Natural killer cell (primary cell): ENCODE measurements around the gene PTPN6. TPM values are rescaled to one million over a fixed set of nuclear protein-coding genes. Genes with fewer than 3 reads are reported as not detected.

Experiments used
- ATAC-seq, 3 donors: fragments of 150-1000 bp in 2 of 3; fragments of 200-7000 bp in 1 of 3; cut with Tn5 transposase; 1 replicate in 1 of 3; 2 replicates in 2 of 3; pipeline ENCODE4 v1.10.0; 2021; ENCODE audit warnings: mild to moderate bottlenecking in 2 of 3, moderate library complexity in 2 of 3
- DNase-seq, 2 donors: peaks; one replicate each; pipeline versions ENCODE4 v3.0.0 to v3.0.0-alpha.2; 2013 to 2021; ENCODE audit warnings: mixed read lengths in 1 of 2
- H3K27ac ChIP-seq: one replicate; pipeline ENCODE4 v1.5.1; 2013; ENCODE audit warnings: mild to moderate bottlenecking, low read length
- H3K27me3 ChIP-seq: one replicate; pipeline ENCODE4 v1.6.1; 2013; ENCODE audit warnings: low read length; ENCODE audit not compliant: control insufficient read depth, insufficient read depth
- H3K36me3 ChIP-seq: one replicate; pipeline ENCODE4 v1.6.1; 2013; ENCODE audit warnings: low read length; ENCODE audit not compliant: control insufficient read depth, insufficient read depth
- H3K4me1 ChIP-seq: one replicate; pipeline ENCODE4 v1.6.1; 2013; ENCODE audit warnings: low read length; ENCODE audit not compliant: control insufficient read depth, insufficient read depth
- H3K4me3 ChIP-seq: one replicate; pipeline ENCODE4 v1.5.1; 2013; ENCODE audit warnings: low read length
- H3K9me3 ChIP-seq: one replicate; pipeline ENCODE4 v1.6.1; 2013; ENCODE audit warnings: low read length; ENCODE audit not compliant: control insufficient read depth, insufficient read depth
- H3K27ac Mint-ChIP-seq, 2 donors: one replicate each; pipeline ENCODE4 v1.8.0; 2022; ENCODE audit warnings: mild to moderate bottlenecking in 2 of 2, mixed read lengths in 2 of 2, moderate library complexity in 1 of 2
- H3K27me3 Mint-ChIP-seq, 2 donors: one replicate each; pipeline ENCODE4 v1.8.0; 2022; ENCODE audit warnings: low read depth in 2 of 2, mixed read lengths in 2 of 2
- H3K36me3 Mint-ChIP-seq: one replicate; pipeline ENCODE4 v1.8.0; 2022; ENCODE audit warnings: mixed read lengths
- H3K4me1 Mint-ChIP-seq, 2 donors: one replicate each; pipeline ENCODE4 v1.8.0; 2022; ENCODE audit warnings: mixed read lengths in 2 of 2
- H3K4me3 Mint-ChIP-seq: one replicate; pipeline ENCODE4 v1.8.0; 2022; ENCODE audit warnings: mild to moderate bottlenecking, moderate library complexity, mixed read lengths
- H3K9me3 Mint-ChIP-seq, 2 donors: one replicate each; pipeline ENCODE4 v1.8.0; 2022; ENCODE audit warnings: mixed read lengths in 2 of 2
- CTCF ChIP-seq: fragments of 200-600 bp; IDR thresholded peaks from one replicate; pipeline ENCODE4 v1.8.0; 2022; ENCODE audit warnings: antibody characterized with exemption
- WGBS: methylation state at CpG from one replicate; pipeline ENCODE4 v1.1.7; 2013; ENCODE audit warnings: missing lambda C conversion rate; ENCODE audit not compliant: insufficient coverage; 5-methylcytosine and 5-hydroxymethylcytosine counted together
- intact Hi-C: fragments of 100-400 bp; cut with micrococcal nuclease; formaldehyde crosslinking; loops from one replicate; pipeline ENCODE4 v1.14.2; 2022
- total RNA-seq, 4 donors: library from RNA; stranded (reverse); fragments of 120-200 nt in 1 of 4; gene quantifications; one replicate each; pipeline versions ENCODE4 v1.2.3 to v1.2.4, GENCODE V29; 2013 to 2022

Gene PTPN6
- total RNA-seq, 3 donors from 2014 or later (not counting 1 experiment from before 2014, with no cell fraction given): 279 to 357 (median 312) TPM

GRCh38 chr12:6957741-6958608 is 6.8 kb downstream of the PTPN6 start:
- no peaks in the 10 kb centered on the region for H3K27me3 ChIP-seq
- TF ChIP-seq CTCF: no peak
- H3K4me1 ChIP-seq: peaks cover 100% of the 10 kb centered on the region
- no peaks in the 10 kb centered on the region for H3K27me3 Mint-ChIP-seq
- H3K27ac ChIP-seq: peak overlapping the region; percentile 96
- H3K4me3 Mint-ChIP-seq: peak overlapping the region; percentile 92
- WGBS: 67% methylated on average over 28 of the region's 28 CpGs
- ATAC-seq (no peak), DNase-seq (peak in 1 of 2 donors; percentile 41)
- no peaks in the 10 kb centered on the region for H3K36me3 Mint-ChIP-seq
- peak overlapping the region; percentile 98 to 99 for H3K27ac Mint-ChIP-seq
- peaks cover 75 to 89% of the 10 kb centered on the region in 2 donors for H3K4me1 Mint-ChIP-seq
- H3K9me3 ChIP-seq: no peaks in the 10 kb centered on the region
- H3K9me3 Mint-ChIP-seq: no peaks in the 10 kb centered on the region
- H3K4me3 ChIP-seq: peak overlapping the region; percentile 22
- intact Hi-C loops: no loop called here
- peaks cover 71% of the 10 kb centered on the region for H3K36me3 ChIP-seq

- H3K27ac ChIP-seq: peak overlapping the region; percentile 96
- intact Hi-C loops: loop anchor here (1.0 kb wide), 2 partner anchors 9 to 14 kb away; partner anchors contain the start of gene C12orf57
- no peak for DNase-seq
- 11% methylated on average over 10 of the region's 10 CpGs for WGBS
- Mint-ChIP-seq H3K4me1 (peaks cover 70 to 82% of the 10 kb centered on the region in 2 donors), H3K27me3 (no peaks in the 10 kb centered on the region), H3K27ac (peak overlapping the region; percentile 98 to 99), H3K4me3 (peak overlapping the region; percentile 92), H3K36me3 (no peaks in the 10 kb centered on the region), H3K9me3 (no peaks in the 10 kb centered on the region)
- peaks cover 69% of the 10 kb centered on the region for H3K36me3 ChIP-seq
- ATAC-seq: no peak
- H3K4me3 ChIP-seq: peak overlapping the region; percentile 22
- TF ChIP-seq CTCF: no peak
- no peaks in the 10 kb centered on the region for H3K27me3 ChIP-seq
- H3K4me1 ChIP-seq: peaks cover 95% of the 10 kb centered on the region
- no peaks in the 10 kb centered on the region for H3K9me3 ChIP-seq
These were observed 7.5 kb downstream of the PTPN6 start for GRCh38 chr12:6958609-6959057.

GRCh38 chr12:6959058-6959804 is 8.1 kb downstream of the PTPN6 start:
- ATAC-seq (peak; percentile 61 to 79 (median 66)), DNase-seq (peak; percentile 76 to 91)
- Mint-ChIP-seq H3K36me3 (no peaks in the 10 kb centered on the region), H3K27me3 (no peaks in the 10 kb centered on the region), H3K27ac (peak overlapping the region; percentile 98 to 99), H3K9me3 (no peaks in the 10 kb centered on the region), H3K4me1 (peaks cover 66 to 76% of the 10 kb centered on the region in 2 donors), H3K4me3 (peak overlapping the region; percentile 92)
- no peak for TF ChIP-seq CTCF
- H3K36me3 ChIP-seq: peaks cover 67% of the 10 kb centered on the region
- H3K4me3 ChIP-seq: peak overlapping the region; percentile 22
- no peaks in the 10 kb centered on the region for H3K9me3 ChIP-seq
- peak overlapping the region; percentile 96 for H3K27ac ChIP-seq
- H3K27me3 ChIP-seq: no peaks in the 10 kb centered on the region
- intact Hi-C loops: loop anchor here (1.0 kb wide), 2 partner anchors 10 to 15 kb away; partner anchors contain the start of gene C12orf57
- peaks cover 89% of the 10 kb centered on the region for H3K4me1 ChIP-seq
- WGBS: 19% methylated on average over 22 of the region's 24 CpGs
